Activated CD4-positive, alpha-beta T cell treated with anti-CD3 and anti-CD28 coated beads, Interleukin-2, amount 10 ng/mL, durations not matched to agents 7 days and 5 days (primary cell): ENCODE results near the gene GLI1. TPM values are rescaled to one million over a fixed set of nuclear protein-coding genes. Genes with fewer than 3 reads are reported as not detected.
A peak's percentile ranks its signal among the peaks of the same experiment; 100 is the strongest.
"Not testable (repeated sequence)": the region's sequence is repeated elsewhere in the genome, so short reads cannot be mapped to it uniquely, and the experiment has no call there.

Source experiments
- CTCF ChIA-PET: fragments of 350-600 bp; sonication (Branson Sonifier 250); formaldehyde crosslinking; loops from one replicate; lab custom pipeline; 2021; ENCODE audit warnings: antibody characterized with exemption; lab: Charles Lee
- POLR2A ChIA-PET: fragments of 350-600 bp; sonication (Branson Sonifier 250); formaldehyde crosslinking; loops from one replicate; lab custom pipeline; 2021; ENCODE audit warnings: antibody characterized with exemption; lab: Charles Lee
- DNase-seq: peaks from one replicate; pipeline ENCODE4 v3.0.0-alpha.2; 2020
- H3K27ac Mint-ChIP-seq: one replicate; pipeline ENCODE4 v1.8.0; 2021; ENCODE audit warnings: mild to moderate bottlenecking, moderate library complexity, mixed read lengths
- H3K27me3 Mint-ChIP-seq: one replicate; pipeline ENCODE4 v1.8.0; 2021; ENCODE audit warnings: mixed read lengths
- H3K36me3 Mint-ChIP-seq: one replicate; pipeline ENCODE4 v1.8.0; 2021; ENCODE audit warnings: low read depth, mixed read lengths
- H3K4me1 Mint-ChIP-seq: one replicate; pipeline ENCODE4 v1.8.0; 2021; ENCODE audit warnings: mixed read lengths
- H3K4me3 Mint-ChIP-seq: one replicate; pipeline ENCODE4 v1.8.0; 2021; ENCODE audit warnings: mild to moderate bottlenecking, moderate library complexity, mixed read lengths
- H3K9me3 Mint-ChIP-seq: one replicate; pipeline ENCODE4 v1.8.0; 2021; ENCODE audit warnings: mixed read lengths
- total RNA-seq, 2 experiments: library from RNA; stranded (reverse); gene quantifications; one replicate each; pipeline ENCODE4 v1.2.3, GENCODE V29; 2021

GLI1 gene
- total RNA-seq, 2 experiments from 2014 or later = 0.52 to 0.94 TPM

- Mint-ChIP-seq H3K27ac (peak overlapping the region; percentile 100), H3K27me3 (no peaks in the 10 kb centered on the region), H3K36me3 (peaks cover 17% of the 10 kb centered on the region), H3K9me3 (no peaks in the 10 kb centered on the region), H3K4me3 (peak overlapping the region; percentile 100), H3K4me1 (peaks cover 39% of the 10 kb centered on the region)
- peak; percentile 42 for DNase-seq
- ChIA-PET POLR2A (no interaction called here), CTCF (interaction anchor here (0.7 to 1.6 kb wide), 5 partner anchors 12 to 190 kb away, joined by 3 to 5 read pairs (median 4); partner anchors contain the start of gene GLI1)
Measured at GRCh38 chr12:57430112-57430930, 29.3 kb upstream of the GLI1 start.

GRCh38 chr12:57430931-57431566 is 28.5 kb upstream of the GLI1 start, which contains the start of gene R3HDM2:
R3HDM2 (minus strand) TSS chr12:57431043; CDS start chr12:57310428, 120,615 bp downstream.
- H3K27ac Mint-ChIP-seq = peak within 1 kb of the TSS; percentile 100
- CTCF ChIA-PET = interaction anchor here (0.9 to 2.7 kb wide), 2 partner anchors 24 to 28 kb away, joined by 3 to 10 read pairs; partner anchors contain the start of gene INHBE

GRCh38 chr12:57431654-57432188 is 27.9 kb upstream of the GLI1 start:
- H3K9me3 Mint-ChIP-seq = no peaks in the 10 kb centered on the region
- no peaks in the 10 kb centered on the region for H3K27me3 Mint-ChIP-seq
- H3K4me1 Mint-ChIP-seq = peaks cover 37% of the 10 kb centered on the region
- H3K36me3 Mint-ChIP-seq = peaks cover 7% of the 10 kb centered on the region
- CTCF ChIA-PET = interaction anchor here (0.9 to 3.5 kb wide), 4 partner anchors 21 to 28 kb away, joined by 3 to 14 read pairs (median 6); partner anchors contain the start of genes GLI1 and INHBE
- POLR2A ChIA-PET = no interaction called here
- peak overlapping the region; percentile 91 for H3K4me3 Mint-ChIP-seq
- no peak for DNase-seq
- H3K27ac Mint-ChIP-seq = peak overlapping the region; percentile 99

More at GRCh38 chr12:57430931-57431566, 28.5 kb upstream of the GLI1 start, which contains the start of gene R3HDM2:
- peaks cover 42% of the 10 kb centered on the region for H3K4me1 Mint-ChIP-seq
- DNase-seq = peak; percentile 95
- H3K4me3 Mint-ChIP-seq = peak within 1 kb of the TSS; percentile 100
- H3K9me3 Mint-ChIP-seq = no peaks in the 10 kb centered on the region
- POLR2A ChIA-PET = no interaction called here
- H3K36me3 Mint-ChIP-seq = peaks cover 11% of the 10 kb centered on the region
- H3K27me3 Mint-ChIP-seq = no peaks in the 10 kb centered on the region

- DNase-seq = no peak
- Mint-ChIP-seq H3K27me3 (peaks cover under 1% of the 10 kb centered on the region), H3K36me3 (peaks cover 7% of the 10 kb centered on the region), H3K27ac (no peak overlapping the region), H3K4me3 (no peak overlapping the region), H3K4me1 (peaks cover 30% of the 10 kb centered on the region), H3K9me3 (no peaks in the 10 kb centered on the region)
- POLR2A ChIA-PET = no interaction called here
- CTCF ChIA-PET = interaction anchor here (1.1 to 3.5 kb wide), 3 partner anchors 10 to 22 kb away, joined by 3 to 14 read pairs (median 10); partner anchors contain the start of gene INHBE
Measured at GRCh38 chr12:57433370-57433769, 26.2 kb upstream of the GLI1 start.

DNA sequence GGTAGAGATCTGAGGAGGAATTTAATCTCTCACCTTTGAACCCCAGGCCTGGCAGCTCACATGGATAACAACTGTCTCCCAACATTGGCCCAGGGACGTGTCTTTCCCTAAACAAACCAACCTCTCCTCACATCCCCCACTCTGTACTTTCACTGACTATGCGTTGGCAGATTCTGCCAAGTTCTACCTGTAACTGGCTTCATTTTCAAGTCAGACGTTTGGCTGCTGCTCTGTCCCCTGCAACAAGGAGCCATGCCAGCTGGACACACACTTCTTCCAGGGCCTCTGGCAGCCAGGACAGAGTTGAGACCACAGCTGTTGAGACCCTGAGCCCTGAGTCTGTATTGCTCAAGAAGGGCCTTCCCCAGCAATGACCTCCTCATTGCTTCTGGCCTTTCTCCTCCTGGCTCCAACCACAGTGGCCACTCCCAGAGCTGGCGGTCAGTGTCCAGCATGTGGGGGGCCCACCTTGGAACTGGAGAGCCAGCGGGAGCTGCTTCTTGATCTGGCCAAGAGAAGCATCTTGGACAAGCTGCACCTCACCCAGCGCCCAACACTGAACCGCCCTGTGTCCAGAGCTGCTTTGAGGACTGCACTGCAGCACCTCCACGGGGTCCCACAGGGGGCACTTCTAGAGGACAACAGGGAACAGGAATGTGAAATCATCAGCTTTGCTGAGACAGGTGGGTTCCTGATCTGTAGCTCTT is 24.9 kb upstream of the GLI1 start, which contains the start of gene INHBC:
INHBC (plus strand) TSS at position 268 of the 707 bp plus-strand sequence; CDS start at position 371, 103 bp downstream.
- Mint-ChIP-seq H3K9me3 (no peaks in the 10 kb centered on the region), H3K27me3 (peaks cover 4% of the 10 kb centered on the region), H3K27ac (peak within 1 kb of the TSS; percentile 68), H3K36me3 (peaks cover 2% of the 10 kb centered on the region), H3K4me3 (no peak within 1 kb of the TSS), H3K4me1 (peaks cover 24% of the 10 kb centered on the region)
- no peak for DNase-seq
- POLR2A ChIA-PET = interaction anchor here (0.5 kb wide), 1 partner anchor 98 kb away, joined by 3 read pairs; no protein-coding TSS in a partner anchor
- CTCF ChIA-PET = interaction anchor here (0.8 to 4.5 kb wide), 10 partner anchors 13 to 252 kb away, joined by 3 to 28 read pairs (median 3); partner anchors contain the start of gene GLI1

GRCh38 chr12:57435293-57435692 is 24.3 kb upstream of the GLI1 start:
- DNase-seq = no peak
- Mint-ChIP-seq H3K27me3 (peaks cover 7% of the 10 kb centered on the region), H3K27ac (peak overlapping the region; percentile 68), H3K4me3 (no peak overlapping the region), H3K36me3 (no peaks in the 10 kb centered on the region), H3K9me3 (no peaks in the 10 kb centered on the region), H3K4me1 (peaks cover 19% of the 10 kb centered on the region)
- ChIA-PET CTCF (interaction anchor here (0.8 to 4.5 kb wide), 10 partner anchors 13 to 252 kb away, joined by 3 to 28 read pairs (median 3); partner anchors contain the start of gene GLI1), POLR2A (interaction anchor here (0.5 kb wide), 1 partner anchor 98 kb away, joined by 3 read pairs; no protein-coding TSS in a partner anchor)

GRCh38 chr12:57438400-57438799 is 21.2 kb upstream of the GLI1 start:
- POLR2A ChIA-PET = no interaction called here
- H3K27ac Mint-ChIP-seq = no peak overlapping the region

DNA sequence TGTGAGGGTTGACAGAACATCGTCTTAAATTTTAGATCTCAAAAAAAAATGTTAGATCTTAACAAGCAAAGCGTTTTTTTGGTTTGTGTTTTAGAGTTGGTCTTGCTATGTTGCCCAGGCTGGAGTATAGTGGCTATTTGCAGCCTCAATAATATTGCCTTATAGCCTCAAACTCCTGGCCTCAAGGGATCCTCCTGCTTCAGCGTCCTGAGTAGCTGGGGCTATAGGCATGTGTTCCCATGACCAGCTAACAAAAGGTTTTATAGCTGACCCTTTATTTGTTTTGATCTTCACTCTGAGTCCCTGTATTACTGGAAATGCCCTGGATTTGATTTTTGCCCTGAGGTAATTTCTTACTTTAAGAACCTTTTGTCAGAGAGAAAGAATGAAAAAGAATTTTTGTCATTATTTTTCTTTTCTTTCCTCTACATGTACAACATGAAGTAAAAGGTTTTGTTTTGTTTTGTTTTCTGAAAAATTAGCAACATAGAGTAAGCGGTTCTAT is 19.8 kb upstream of the GLI1 start:
- ChIA-PET CTCF (interaction anchor here (1.0 kb wide), 1 partner anchor 19 kb away, joined by 6 read pairs; the partner anchor contains the start of gene GLI1), POLR2A (no interaction called here)
- H3K4me1 Mint-ChIP-seq = peaks cover 5% of the 10 kb centered on the region
- no peak overlapping the region for H3K4me3 Mint-ChIP-seq
- H3K36me3 Mint-ChIP-seq = peaks cover 3% of the 10 kb centered on the region
- DNase-seq = no peak
- H3K27me3 Mint-ChIP-seq = peaks cover 11% of the 10 kb centered on the region
- peaks cover 7% of the 10 kb centered on the region for H3K9me3 Mint-ChIP-seq
- no peak overlapping the region for H3K27ac Mint-ChIP-seq

More at GRCh38 chr12:57438400-57438799, 21.2 kb upstream of the GLI1 start:
- peaks cover 5% of the 10 kb centered on the region for H3K4me1 Mint-ChIP-seq
- CTCF ChIA-PET = interaction anchor here (2.8 to 4.5 kb wide), 2 partner anchors 14 to 20 kb away, joined by 13 to 28 read pairs; partner anchors contain the start of gene GLI1
- peaks cover 3% of the 10 kb centered on the region for H3K36me3 Mint-ChIP-seq
- DNase-seq = no peak
- H3K9me3 Mint-ChIP-seq = peaks cover 7% of the 10 kb centered on the region
- H3K4me3 Mint-ChIP-seq = no peak overlapping the region
- peaks cover 11% of the 10 kb centered on the region for H3K27me3 Mint-ChIP-seq

DNA sequence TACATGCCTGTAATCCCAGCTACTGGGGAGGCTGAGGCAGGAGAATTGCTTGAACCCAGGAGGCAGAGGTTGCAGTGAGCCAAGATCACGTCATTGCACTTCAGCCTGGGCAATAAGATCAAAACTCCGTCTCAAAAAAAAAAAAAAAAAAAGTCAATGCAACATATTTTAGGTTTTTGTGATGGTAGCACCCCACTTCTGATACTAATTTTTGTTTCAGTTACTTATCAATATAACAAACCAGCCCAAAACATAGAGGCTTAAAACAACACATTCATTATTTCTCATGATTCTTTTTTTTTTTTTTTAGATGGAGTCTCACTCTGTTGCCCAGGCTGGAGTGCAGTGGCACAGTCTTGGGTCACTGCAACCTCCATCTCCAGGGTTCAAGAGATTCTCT is 18.2 kb upstream of the GLI1 start:
- not testable (repeated sequence) for H3K4me3 Mint-ChIP-seq, H3K4me1 Mint-ChIP-seq, H3K36me3 Mint-ChIP-seq, H3K27ac Mint-ChIP-seq, DNase-seq, H3K9me3 Mint-ChIP-seq
- POLR2A ChIA-PET = interaction anchor here (0.6 kb wide), 1 partner anchor 370 kb away, joined by 3 read pairs; no protein-coding TSS in a partner anchor
- CTCF ChIA-PET = interaction anchor here (4.1 kb wide), 1 partner anchor 18 kb away, joined by 15 read pairs; the partner anchor contains the start of gene GLI1
- H3K27me3 Mint-ChIP-seq = peaks cover 11% of the 10 kb centered on the region

GRCh38 chr12:57441846-57442427 is 17.6 kb upstream of the GLI1 start:
- ChIA-PET CTCF (interaction anchor here (4.1 to 4.2 kb wide), 2 partner anchors 13 to 17 kb away, joined by 15 to 31 read pairs; partner anchors contain the start of genes GLI1 and INHBE), POLR2A (no interaction called here)
- H3K36me3 Mint-ChIP-seq = peaks cover 3% of the 10 kb centered on the region
- no peak overlapping the region for H3K27ac Mint-ChIP-seq
- H3K27me3 Mint-ChIP-seq = peaks cover 11% of the 10 kb centered on the region
- H3K4me1 Mint-ChIP-seq = no peaks in the 10 kb centered on the region
- DNase-seq = no peak
- H3K9me3 Mint-ChIP-seq = peaks cover 7% of the 10 kb centered on the region
- no peak overlapping the region for H3K4me3 Mint-ChIP-seq

- CTCF ChIA-PET = interaction anchor here (1.7 to 4.2 kb wide), 3 partner anchors 10 to 15 kb away, joined by 3 to 31 read pairs (median 15); partner anchors contain the start of genes GLI1 and INHBE
Measured at GRCh38 chr12:57444337-57444736, 15.2 kb upstream of the GLI1 start.

More at GRCh38 chr12:57444337-57444736, 15.2 kb upstream of the GLI1 start:
- H3K9me3 Mint-ChIP-seq, POLR2A ChIA-PET, DNase-seq, H3K4me1 Mint-ChIP-seq, H3K4me3 Mint-ChIP-seq, H3K27me3 Mint-ChIP-seq, H3K36me3 Mint-ChIP-seq, H3K27ac Mint-ChIP-seq: not testable (repeated sequence)
